Right renal pelvis (tissue), 4 donors: Measurements from ENCODE around the gene ZNF423. TPM values are rescaled to one million over a fixed set of nuclear protein-coding genes. Genes with fewer than 3 reads are reported as not detected.

Experiments
- DNase-seq, 4 donors: peaks; one replicate each; pipeline ENCODE4 v3.0.0-alpha.2; 2013; ENCODE audit warnings: low read depth in 4 of 4, low spot score in 3 of 4, missing footprints in 1 of 4
- polyA plus RNA-seq, 4 donors: library from polyadenylated mRNA; unstranded; fragments of 120-200 nt; gene quantifications; one replicate each; pipeline ENCODE4 v1.2.1, GENCODE V29; 2013; ENCODE audit not compliant: insufficient read length in 4 of 4

Gene ZNF423
- polyA plus RNA-seq, 4 donors, result 26.0 to 28.4 (median 27.2) TPM

GRCh38 chr16:49617710-49618330, 238.1 kb downstream of the ZNF423 start:
- DNase-seq, result no peak

- no peak for DNase-seq
Measured at GRCh38 chr16:49617016-49617629, 238.8 kb downstream of the ZNF423 start.

GRCh38 chr16:49615576-49615975, 240.3 kb downstream of the ZNF423 start:
- DNase-seq, result no peak

- DNase-seq, result no peak
Measured at GRCh38 chr16:49610983-49611382, 244.9 kb downstream of the ZNF423 start.

GRCh38 chr16:49608779-49609178, 247.1 kb downstream of the ZNF423 start:
- no peak for DNase-seq

GRCh38 chr16:49608098-49608497, 247.8 kb downstream of the ZNF423 start:
- peak in 1 of 4 donors; percentile 74 for DNase-seq

- no peak for DNase-seq
Measured at GRCh38 chr16:49605536-49606254, 250.2 kb downstream of the ZNF423 start.

- DNase-seq, result no peak
Measured at GRCh38 chr16:49604602-49605001, 251.3 kb downstream of the ZNF423 start.

- DNase-seq, result no peak
Measured at GRCh38 chr16:49603956-49604355, 252.0 kb downstream of the ZNF423 start.

GRCh38 chr16:49602976-49603310, 253.0 kb downstream of the ZNF423 start:
- no peak for DNase-seq

- DNase-seq, result peak in 1 of 4 donors; percentile 67
Measured at GRCh38 chr16:49602201-49602975, 253.5 kb downstream of the ZNF423 start.

GRCh38 chr16:49601576-49601975, 254.3 kb downstream of the ZNF423 start:
- DNase-seq, result no peak

- DNase-seq, result no peak
Measured at GRCh38 chr16:49600976-49601375, 254.9 kb downstream of the ZNF423 start.

- no peak for DNase-seq
Measured at GRCh38 chr16:49600536-49600935, 255.4 kb downstream of the ZNF423 start.

GRCh38 chr16:49599704-49600103, 256.2 kb downstream of the ZNF423 start:
- DNase-seq, result no peak

GRCh38 chr16:49599281-49599680, 256.6 kb downstream of the ZNF423 start:
- DNase-seq, result no peak

GRCh38 chr16:49598383-49599170, 257.3 kb downstream of the ZNF423 start:
- no peak for DNase-seq

GRCh38 chr16:49597796-49598195, 258.1 kb downstream of the ZNF423 start:
- DNase-seq, result no peak

- DNase-seq, result no peak
Measured at GRCh38 chr16:49596648-49597291, 259.1 kb downstream of the ZNF423 start.

- DNase-seq, result no peak
Measured at GRCh38 chr16:49596068-49596467, 259.8 kb downstream of the ZNF423 start.
